ENCODE results near the gene ANGPTL2.

Gene ANGPTL2

DNA sequence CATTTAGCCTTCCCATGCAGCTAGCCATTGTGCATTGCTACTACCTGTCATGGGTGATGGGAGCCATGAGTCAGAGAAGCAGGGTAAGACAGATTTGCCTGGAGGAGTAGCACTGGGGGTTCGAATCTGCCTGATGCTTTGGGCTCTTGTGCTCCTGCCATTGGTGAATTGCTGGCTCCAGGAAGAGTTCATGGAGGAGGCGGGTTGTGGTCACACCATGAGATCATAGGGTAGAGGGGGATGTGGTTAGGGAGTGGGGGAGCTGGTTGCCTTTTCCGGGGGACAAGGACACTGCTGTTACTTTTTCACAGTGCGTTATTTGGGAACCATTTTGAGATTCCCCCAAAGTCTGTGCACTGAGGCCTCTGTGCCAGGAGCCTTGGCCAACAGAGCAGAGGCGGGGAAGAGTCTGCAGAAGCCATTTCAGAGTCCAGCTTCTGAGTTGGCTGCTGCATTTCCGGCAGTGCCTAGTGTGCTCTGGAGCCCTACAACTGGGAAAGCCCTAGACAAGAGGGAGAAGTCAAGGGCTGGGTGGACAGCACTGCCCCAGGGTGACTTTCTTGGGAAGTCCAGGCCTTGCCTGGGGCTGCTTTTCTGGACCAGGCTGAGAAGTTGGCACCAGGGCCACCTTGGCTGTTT, 6.2 kb downstream of the ANGPTL2 start:
- DNase-seq, result no peak

DNA sequence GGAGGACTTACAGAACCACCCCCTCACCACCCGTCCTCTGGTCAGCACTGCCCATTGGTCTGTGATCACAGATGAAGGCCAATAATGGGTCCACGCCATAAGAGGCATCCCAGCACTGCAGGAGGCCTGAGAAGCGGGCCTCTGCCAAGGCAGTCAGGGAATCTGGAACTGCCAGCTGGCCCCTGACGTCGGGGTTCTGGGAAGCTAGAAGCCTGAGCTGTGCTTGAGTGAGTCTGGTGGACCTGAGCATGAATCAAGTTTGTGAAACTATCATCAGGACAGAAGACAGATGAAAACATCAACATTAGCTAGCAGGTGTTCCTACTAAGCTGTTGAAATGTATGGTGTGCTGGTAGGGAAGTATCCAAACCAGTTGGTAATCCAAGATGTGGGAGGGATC, 7.8 kb downstream of the ANGPTL2 start:
- DNase-seq, result no peak

DNA sequence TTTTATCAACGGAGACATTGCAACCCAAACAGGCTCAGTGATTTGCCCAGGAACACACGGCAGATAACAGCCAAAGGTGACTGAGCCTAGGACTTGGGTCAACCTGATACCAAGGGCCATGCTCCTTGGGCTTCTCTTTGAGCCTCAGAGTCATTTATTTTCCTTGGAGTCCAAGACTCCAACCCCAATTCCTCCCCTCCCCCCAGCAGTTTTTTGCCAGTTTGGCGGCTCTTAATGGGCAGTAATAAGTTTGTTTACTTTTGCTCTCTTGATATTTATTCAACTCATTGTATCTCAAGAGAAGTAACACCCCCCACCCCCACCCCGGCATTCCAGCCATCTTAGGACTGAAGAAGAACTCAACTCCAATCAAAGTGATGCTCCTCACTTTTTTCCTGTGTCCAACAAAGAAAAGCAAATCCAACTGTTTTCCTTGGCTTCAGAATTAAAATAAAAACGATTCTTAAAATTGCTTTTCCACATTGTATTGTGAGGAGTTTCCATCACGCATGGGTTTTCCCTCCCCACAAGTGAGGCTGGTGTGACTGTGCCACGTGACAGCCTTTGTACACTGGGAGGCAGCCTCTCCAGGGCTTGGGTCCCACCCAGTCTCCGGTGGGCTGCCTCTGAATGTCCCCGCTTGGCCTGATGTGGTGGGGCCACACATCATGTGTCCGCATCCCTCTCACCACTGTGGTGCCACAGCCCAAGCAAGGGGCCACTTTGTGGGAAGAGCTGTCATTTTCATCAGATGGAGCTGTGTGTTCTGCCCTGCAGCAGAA, 9.1 kb downstream of the ANGPTL2 start:
- DNase-seq, result no peak

DNA sequence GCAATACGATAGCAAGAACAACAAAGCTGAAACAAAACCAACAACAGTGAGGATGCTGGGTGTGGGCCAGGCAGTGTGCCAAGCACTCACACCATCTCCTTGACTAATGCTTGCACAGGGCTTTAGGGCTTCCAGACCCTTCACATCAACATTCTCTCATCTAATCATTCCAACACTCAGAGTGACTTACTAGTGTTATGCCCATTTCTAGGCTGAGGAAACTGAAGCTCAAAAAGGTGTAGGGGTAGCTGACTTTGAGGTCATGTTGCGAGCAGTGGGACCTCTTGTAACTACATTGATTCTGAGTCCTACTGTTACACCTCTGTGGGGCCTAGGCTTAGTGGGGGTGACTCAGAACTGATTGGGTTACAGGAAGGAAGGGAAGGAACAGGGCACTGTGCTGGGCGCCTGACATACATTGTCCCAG, 9.7 kb downstream of the ANGPTL2 start:
- DNase-seq, result no peak

DNA sequence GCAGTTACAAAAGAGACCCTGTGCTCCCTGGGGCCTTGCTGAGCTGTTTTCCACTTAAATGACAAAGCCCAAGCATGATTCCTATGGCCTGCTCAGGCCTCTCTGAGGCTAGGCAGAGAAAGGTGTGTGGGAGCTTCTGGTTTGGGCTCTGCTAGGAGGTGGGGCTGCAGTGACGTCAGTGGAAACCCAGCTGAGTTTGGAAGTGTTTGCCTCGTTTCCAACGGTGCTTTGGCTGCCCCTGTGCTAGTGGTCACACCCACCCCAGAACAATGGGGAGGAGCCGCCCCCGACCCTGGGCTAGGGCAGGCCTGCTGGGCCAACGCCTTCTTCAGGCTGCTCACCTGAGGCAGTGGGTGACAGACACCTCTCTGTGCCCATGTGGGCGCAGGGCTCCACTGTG, 10.4 kb downstream of the ANGPTL2 start:
- no peak for DNase-seq

DNA sequence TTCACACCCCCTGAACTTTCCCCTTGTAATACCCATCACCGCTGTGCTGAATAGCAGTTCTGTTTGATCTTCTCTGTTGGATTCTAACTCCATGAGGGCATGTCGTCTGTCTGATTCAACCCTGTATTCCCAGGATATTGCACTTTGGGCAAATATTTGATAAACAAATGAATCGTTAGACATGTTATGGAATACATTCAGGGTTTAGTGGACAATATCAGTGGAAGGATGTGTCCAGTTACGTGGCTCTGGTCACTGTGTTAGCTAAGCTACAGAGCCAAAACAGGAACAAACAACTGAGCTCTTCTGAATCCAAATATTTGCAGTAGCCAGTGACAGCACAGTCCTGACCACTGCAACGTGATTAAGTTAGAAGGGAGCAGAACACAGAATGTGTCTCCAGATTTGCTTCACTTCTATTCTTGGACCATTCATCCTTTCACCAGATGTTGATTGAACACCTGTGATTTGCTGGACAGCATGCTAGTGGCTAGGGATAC, 13.2 kb downstream of the ANGPTL2 start:
- DNase-seq, result no peak

DNA sequence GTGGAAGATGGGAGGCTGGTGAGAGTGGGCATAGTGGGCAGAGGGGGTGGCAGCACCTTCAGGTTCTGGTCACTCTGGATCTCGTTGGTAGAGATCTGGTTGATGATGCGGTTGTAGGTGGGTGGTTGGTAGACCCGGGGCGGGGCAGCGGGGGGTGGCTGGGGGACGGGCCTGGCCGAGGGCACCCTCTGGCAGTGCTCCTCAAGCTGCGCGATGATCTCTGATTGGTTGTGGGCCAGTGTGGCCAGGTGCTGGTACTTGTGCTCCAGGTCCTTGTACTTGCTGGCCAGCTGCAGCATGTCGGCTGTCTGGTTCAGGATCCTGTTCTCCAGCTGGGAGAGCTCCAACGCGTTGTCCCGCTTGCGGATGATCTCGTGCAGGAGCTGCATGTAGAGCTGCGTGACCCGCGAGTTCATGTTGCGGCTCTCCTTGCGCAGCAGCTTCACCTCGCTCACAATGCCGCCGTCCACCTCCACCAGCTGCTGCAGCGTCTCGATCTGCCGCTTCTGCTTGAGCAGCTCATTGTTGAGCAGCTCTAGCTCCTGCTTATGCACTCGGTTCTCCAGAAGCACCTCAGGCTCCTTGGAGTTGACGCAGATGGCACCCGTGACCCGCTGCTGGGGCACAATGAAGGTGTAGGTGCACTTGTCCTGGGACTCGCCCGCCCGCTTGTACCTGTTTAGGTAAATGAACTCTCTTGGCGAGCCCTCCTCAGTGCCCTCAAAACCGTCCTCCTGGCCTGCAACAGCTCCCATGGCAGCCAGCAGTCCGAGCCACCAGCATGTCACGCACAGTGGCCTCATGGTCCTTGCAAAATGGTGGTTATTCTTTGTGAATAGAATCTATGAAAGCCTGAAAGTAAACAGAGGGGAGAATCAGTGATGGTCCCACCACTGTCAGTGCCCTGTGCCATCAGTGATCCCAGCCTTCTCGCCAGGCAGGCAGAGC, 14.2 kb downstream of the ANGPTL2 start:
- no peak for DNase-seq

DNA sequence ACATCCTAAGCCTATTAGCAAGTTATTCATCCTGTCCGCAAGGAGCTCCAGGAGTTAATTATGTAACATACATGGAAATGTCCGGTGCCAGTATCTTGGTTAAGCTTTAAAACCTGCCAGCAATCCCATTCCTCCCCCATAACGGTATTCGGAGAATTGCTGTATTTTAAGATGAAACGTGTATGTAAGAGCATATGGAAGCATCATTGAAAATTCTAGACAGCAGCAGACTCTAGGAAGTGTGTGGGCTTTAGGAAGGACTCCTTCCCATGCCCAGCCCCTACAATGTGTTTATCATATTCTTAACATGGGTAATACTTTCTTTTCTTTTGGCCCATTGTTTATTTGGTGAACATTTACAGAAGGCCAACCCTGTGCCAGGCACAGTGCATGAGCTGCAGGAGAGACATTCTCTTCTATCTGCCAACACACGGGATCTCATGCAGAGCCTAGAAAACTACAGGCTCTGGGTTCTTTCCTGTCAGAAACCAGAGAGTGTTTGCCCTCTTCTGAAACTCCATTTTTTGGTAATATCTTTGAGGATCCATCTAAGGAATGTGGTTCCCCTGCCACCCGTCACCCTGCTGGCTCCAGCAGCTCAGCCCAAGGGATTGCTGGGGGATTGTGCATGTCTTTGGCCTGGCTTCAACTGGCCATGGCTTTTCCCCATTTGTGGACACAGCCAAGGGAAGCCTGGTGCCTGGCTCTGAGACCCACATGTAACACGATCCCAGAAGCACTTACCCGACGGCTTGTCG, 15.1 kb downstream of the ANGPTL2 start:
- no peak for DNase-seq

DNA sequence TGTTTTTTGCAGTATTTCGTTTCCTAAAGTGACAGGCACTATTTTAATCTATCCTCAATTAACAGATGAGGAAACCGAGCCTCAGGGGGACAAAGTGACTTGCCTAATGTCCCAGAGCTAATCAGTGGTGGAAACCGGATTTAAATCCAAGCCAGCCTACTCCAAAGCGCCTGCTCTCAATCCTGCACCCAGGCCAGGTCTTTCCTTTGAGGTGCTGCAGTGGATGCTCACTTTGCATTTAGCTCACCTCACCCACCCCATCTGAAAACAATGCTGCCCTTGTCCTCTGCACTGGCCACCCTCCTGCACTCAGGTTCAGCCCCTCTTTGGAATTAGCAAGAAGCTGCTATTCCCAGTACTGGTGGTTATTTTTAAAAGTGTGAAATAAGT, 16.0 kb downstream of the ANGPTL2 start:
- no peak for DNase-seq

DNA sequence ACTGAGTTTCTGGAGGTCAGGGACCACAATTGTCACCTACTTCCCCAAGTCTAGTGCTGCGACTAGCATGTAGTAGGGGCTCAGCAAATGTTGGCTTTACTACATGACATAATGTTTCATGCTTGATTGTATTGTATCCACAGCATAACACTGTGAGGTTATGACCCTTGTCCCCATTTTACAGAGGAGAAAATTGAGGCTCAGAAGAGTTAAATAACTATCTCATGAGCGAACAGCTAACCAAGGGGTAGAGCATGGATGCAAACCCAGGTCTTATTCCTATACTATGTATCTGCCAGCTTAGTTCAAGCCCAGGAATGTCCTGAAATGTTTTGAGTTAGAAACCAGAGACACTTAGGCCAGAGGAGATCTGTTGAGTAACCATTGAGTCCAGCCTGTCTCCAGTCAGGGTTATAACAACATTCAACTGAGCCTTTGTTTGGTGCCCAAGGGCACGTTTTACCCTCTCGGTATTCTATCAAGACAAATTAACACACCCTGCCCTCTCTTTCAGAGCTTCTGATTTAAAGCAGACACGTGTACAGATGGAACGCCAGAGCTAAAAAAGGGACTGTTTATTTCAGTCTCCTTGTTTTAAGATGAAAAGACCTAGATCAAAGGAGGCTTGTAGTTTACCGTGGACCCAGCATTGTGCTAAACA, 16.5 kb downstream of the ANGPTL2 start:
- no peak for DNase-seq

DNA sequence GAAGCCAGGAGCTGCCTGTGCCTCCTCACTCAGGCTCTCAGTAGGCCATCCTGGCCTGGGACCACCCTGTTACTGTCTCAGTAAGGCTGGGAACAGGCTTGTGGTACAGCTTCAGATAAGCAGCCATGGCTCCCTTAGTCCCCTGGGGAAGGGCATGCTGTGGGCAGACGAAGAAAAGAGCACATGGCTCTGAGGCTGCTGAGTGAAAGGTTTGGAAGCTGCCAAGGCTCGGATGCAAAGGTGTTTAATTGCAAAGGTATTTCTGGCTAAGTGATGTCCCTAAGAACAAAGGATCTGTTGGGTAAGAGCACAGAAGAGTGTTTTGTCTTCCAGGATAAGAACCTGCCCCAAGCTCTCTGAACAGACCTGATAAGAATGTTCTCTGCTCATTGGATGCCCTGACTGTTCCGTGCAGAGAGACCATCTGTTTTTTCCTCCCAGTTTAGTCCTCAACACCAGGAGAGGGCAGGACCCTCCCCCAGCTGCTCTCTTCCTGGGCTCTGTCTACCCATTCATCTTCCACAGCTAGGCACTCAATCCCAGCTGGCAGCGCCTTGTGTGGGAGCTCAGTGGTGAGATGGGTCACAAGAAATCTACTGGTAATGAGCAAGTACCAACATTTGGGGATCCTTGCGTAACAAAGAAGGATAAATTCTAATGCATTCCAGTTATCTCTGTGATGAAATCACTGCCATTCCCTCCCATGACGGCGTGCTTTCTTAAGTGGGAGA, 17.7 kb downstream of the ANGPTL2 start:
- peak; percentile 31 for DNase-seq

DNA sequence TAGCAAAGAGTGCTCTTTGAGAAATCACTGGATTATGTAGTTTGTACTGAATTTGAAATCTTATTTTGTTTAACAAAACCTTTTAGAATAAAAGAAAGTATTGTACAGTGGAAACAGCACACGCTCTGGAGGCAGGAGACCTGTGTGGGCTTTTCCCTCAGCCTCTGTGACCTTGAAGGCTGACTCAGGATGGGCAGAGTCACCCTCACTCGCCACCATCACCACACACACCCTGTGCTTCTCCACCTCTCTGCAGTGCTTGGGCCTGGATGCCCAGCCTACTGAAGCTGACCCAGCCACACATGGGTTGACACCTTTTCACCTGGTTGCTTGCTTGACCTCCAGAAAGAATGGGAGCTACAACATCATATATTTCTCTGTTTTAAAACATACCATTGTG, 19.6 kb downstream of the ANGPTL2 start:
- DNase-seq, result no peak

DNA sequence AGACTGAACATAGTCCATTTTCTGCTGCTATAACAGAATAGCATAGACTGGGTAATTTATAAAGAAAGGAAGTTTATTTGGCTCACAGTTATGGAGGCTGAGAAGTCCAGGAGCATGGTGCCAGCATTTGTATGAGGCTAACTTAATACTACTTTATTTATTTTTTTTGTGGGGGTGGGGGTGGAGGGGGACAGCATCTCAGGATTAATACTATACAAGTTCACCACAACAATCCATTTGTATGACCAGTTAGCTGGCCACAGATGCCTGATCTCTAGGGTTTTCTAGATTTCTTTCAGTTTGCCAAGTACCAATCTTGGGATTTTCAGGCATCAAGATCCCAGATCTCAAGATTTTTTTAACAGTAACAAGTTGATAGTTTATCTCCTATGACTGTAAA, 20.3 kb downstream of the ANGPTL2 start:
- DNase-seq, result no peak

DNA sequence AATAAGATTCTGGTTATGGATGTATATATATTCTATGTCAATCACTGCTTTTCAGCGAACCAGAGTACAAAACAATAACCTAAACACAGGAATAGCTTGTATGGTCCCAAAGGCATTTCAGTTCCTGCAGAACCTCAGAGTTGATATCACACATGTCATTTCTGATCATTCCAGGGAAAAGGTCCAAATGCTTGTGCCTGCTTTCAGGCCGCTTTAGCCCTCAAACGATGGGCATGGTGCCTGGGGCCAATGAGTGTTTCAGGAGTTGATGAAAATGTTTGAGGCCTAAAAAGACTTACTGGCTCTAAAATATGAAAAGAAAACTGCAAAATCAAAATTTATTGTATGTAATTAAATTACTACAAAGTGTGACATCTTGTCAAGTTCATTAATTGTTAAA, 22.8 kb downstream of the ANGPTL2 start:
- no peak for DNase-seq

DNA sequence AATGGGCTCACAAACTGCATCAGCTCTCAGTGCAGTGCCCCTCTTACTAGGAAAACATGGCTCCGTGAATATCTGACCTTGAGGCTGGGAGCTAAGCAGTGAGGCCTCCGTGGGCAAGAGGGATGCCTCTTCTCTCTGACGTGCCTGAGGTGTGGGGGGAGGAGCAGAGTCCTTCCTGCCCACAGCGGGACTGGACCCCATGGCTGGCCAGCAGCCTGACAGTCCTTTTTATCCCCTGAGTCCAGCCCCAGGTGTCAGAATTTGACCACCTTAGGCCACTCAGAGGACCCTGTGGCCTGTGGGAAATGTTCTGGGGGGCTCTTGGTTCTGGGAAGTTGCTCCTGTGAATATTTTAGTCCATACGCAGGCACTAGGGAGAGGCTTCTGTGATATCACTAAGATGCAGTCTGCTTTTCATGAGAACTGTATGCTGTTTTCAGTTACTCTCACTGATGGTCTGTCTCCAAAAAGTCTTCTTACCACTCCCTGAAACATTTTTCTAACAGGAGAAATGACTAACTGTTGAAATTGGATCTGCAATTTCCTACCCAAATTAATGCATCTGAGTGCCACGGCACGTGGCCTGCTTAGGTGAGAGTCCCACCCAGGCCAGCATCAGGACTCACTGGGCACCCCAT, 23.4 kb downstream of the ANGPTL2 start:
- no peak for DNase-seq

DNA sequence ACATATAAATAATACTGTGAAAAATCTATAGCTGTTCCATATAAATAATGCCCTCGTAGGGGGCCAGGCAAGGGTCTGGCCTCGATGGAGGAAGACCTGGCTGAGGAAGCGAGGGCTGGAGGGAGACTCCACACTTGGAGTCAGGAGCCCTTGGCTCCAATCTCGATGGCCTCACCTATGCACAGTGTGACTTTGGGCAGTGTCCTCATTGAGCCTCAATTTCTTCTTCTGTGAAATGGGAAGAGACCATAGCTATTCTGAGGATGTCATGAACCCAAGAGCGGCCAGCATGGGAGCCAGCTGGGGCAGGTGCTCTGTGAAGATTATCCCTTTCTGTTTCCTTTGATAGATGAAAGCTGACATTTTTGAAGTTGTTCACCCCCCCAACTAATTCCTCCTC, 24.8 kb downstream of the ANGPTL2 start:
- no peak for DNase-seq

DNA sequence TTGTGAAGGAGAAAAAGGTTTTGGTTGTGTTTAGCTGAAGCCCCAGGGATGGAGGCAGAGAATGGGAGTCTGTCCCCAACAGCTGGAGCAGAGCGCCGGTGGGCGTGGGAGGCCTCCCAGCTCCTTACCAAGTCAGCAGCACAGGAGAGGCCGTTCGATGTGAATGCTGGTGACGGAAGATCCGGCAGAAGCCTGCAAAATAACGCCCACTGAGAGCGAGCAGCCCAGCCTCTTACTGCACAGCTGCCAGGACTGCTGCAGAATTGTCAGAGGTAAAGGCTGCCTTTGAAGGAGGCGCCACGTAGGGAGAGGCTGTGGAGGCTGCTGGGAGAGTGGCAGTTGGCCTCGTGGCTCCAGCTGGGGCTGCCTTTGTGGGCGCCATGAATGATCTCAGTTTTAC, 26.2 kb downstream of the ANGPTL2 start:
- DNase-seq, result no peak

DNA sequence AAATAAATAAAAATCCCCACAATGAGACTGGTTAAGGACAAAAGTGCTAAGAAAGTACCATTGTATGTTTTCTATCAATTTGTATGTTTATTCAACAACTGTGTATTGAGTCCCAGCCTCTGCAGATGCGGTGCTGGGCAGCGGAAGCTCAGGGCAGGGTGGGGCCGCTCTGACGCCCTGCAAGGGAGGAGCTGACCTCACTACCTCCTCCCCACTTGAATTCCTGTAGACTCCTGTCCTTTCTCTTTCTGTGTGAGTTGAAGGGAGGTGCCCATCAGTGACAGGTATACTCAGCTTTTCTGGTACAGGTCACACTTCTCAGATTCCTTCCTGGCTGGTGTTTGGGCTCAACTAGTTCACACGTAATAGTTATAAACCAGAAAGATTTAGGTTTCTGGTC, 27.0 kb downstream of the ANGPTL2 start:
- no peak for DNase-seq

DNA sequence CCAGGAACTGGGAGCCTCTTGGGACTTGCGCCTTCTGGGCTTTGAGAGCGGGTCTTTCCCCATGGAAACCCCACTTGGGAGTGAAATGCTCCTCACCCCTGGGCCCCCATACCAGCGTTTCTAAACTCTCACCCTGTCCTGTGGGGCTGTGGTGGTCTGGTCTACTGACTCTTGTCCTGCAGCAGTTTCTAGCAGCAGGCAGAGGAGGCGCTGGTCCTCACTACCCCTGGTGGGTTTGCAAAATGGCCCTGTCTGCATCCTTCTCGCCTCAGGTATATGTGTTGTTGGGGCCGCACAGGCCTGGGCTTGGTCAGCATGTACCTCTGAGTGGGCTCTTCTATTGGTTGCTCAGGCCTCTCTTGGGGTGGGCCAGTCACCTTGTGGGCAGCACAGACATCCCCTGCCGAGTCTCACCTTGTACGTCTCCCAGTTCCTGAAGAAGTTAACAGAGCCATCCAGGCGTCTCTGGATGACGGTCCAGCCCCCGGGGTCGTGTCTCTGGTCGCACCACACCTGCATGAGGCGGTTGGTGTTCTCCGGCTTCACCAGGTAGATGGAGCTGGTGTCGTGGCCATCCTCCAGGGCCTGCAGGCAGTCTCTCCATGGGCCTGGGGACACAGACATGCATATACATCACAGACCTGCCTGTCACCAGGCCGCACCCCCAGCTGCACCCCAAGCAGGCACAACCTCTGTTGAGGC, 29.0 kb downstream of the ANGPTL2 start:
- no peak for DNase-seq

DNA sequence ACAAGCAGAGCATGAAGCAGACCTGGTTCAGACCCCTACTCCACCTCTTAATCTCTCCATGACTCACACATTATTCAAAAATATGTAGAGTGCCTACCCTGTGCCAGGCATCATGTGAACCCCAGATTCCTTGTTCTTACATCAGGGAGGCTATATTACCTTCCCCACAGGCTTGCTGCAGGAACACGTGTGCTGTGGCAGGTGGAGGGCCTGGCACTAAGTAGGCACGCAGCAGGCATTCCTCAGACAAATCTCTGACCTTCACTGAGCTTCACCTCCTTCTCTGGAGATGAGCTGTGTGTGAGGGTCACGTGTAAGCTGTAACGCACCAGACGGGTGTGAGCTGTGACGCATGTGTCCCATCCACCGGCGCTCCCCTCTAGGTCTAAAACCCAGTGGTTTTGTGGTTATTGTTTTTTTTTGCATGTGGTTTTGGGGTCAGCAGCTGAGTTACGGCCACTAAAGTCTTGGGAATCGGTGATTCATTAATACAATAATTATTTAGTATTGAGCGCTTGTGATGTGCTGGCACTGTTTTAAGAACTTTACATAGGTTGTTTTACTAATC, 30.3 kb downstream of the ANGPTL2 start:
- DNase-seq, result no peak
